ENCODE results near the gene LRRC2. TPM values are rescaled to one million over a fixed set of nuclear protein-coding genes. Genes with fewer than 3 reads are reported as not detected.

The LRRC2 gene
- total RNA-seq, 1 experiment from 2014 or later: 2.6 TPM

DNA sequence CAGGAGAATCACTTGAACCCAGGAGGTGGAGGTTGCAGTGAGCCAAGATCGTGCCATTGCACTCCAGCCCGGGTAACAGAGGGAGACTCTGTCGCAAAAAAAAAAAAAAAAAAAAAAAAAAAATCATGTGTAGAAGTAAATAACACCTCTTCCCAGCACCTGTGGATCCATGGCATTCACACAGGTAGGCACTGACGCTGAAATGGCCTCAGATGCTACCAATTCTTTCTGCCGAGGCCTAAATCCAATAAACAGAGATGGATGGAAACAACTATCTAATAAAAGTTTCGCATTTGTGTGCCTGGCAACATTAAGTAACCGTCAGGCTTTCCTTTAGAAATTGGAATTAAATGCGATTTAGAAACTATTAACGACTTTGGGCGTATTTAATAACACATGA is 10.3 kb upstream of the LRRC2 start:
- TF ChIP-seq, protein P1, sequence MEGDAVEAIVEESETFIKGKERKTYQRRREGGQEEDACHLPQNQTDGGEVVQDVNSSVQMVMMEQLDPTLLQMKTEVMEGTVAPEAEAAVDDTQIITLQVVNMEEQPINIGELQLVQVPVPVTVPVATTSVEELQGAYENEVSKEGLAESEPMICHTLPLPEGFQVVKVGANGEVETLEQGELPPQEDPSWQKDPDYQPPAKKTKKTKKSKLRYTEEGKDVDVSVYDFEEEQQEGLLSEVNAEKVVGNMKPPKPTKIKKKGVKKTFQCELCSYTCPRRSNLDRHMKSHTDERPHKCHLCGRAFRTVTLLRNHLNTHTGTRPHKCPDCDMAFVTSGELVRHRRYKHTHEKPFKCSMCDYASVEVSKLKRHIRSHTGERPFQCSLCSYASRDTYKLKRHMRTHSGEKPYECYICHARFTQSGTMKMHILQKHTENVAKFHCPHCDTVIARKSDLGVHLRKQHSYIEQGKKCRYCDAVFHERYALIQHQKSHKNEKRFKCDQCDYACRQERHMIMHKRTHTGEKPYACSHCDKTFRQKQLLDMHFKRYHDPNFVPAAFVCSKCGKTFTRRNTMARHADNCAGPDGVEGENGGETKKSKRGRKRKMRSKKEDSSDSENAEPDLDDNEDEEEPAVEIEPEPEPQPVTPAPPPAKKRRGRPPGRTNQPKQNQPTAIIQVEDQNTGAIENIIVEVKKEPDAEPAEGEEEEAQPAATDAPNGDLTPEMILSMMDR (conservative IDR thresholded peaks at IDR 0.05): no peak
- H3K18ac ChIP-seq (ENCODE audit: insufficient read length, low read depth, low read length): peak overlapping the region; percentile 85
- no peak overlapping the region for H2BK12ac ChIP-seq (ENCODE audit: insufficient read length, low read depth, low read length)
- no peak overlapping the region for H3K56ac ChIP-seq (ENCODE audit: insufficient read length, low read depth, low read length)
- Mint-ChIP-seq H3K4me1 (peaks cover 61 to 83% of the 10 kb centered on the region in 2 experiments), H3K27ac (peak overlapping the region; percentile 99), H3K9me3 (no peaks in the 10 kb centered on the region; a peak in 1 of 5 replicates), H3K4me3 (peak overlapping the region; percentile 90 to 92), H3K36me3 (ENCODE audit: insufficient read depth in 1 of 3, low read depth in 3 of 3) (peaks cover 29 to 36% (median 30%) of the 10 kb centered on the region in 3 experiments), H3K27me3 (ENCODE audit: low read depth) (no peaks in the 10 kb centered on the region)
- H3K23ac ChIP-seq (ENCODE audit: insufficient read length, low read depth, low read length): no peak overlapping the region
- no peak overlapping the region; the same call in 1 of the 2 replicates for H3K4ac ChIP-seq (ENCODE audit: low read depth, low read length)
- no peak for DNase-seq
- H3T11ph ChIP-seq (ENCODE audit: low read length): no peak overlapping the region
- H2AFZ ChIP-seq (ENCODE audit: low read length): no peak overlapping the region
- H2BK5ac ChIP-seq (ENCODE audit: insufficient read length, low read length): no peak overlapping the region
- no peaks in the 10 kb centered on the region for H4K20me1 ChIP-seq (ENCODE audit: control insufficient read depth, insufficient read depth, insufficient read length)
- H3K27me3 ChIP-seq (ENCODE audit: insufficient read depth, low read length): no peaks in the 10 kb centered on the region
- H4K91ac ChIP-seq (ENCODE audit: insufficient read length, low read depth, low read length): peak overlapping the region; percentile 19
- H2BK120ac ChIP-seq (ENCODE audit: low read depth, low read length, poor library complexity, severe bottlenecking): no peak overlapping the region
- H3K79me2 ChIP-seq (ENCODE audit: insufficient read depth, low read length): peaks cover 23% of the 10 kb centered on the region; the same call in 1 of the 2 replicates
- no peaks in the 10 kb centered on the region for H3K9me3 ChIP-seq (ENCODE audit: control insufficient read depth, low read depth, low read length)
- no peak overlapping the region for H3K14ac ChIP-seq (ENCODE audit: insufficient read depth, low read length)
- H3K79me1 ChIP-seq (ENCODE audit: insufficient read depth, low read depth, low read length, poor library complexity, severe bottlenecking): peaks cover 6% of the 10 kb centered on the region
- H3K4me1 ChIP-seq (ENCODE audit: insufficient read depth, low read length): peaks cover 18% of the 10 kb centered on the region
- no peak overlapping the region for H2BK15ac ChIP-seq (ENCODE audit: low read depth, low read length)
- H2BK20ac ChIP-seq (ENCODE audit: low read depth, low read length, poor library complexity, severe bottlenecking): no peak overlapping the region
- H3K4me2 ChIP-seq (ENCODE audit: insufficient read depth, insufficient read length, low read length): peak overlapping the region; percentile 84
- no peak overlapping the region for H4K5ac ChIP-seq (ENCODE audit: insufficient read length, low read depth, low read length)
- H3K23me2 ChIP-seq (ENCODE audit: insufficient read length, low read depth, low read length, poor library complexity, severe bottlenecking): peaks cover 27% of the 10 kb centered on the region
- peak overlapping the region; percentile 53 for H3K9ac ChIP-seq (ENCODE audit: extremely low read depth, insufficient read length, low read length)
- peak overlapping the region; percentile 96 for H3K27ac ChIP-seq (ENCODE audit: insufficient read length, low read depth, low read length)
- no CpG with 5 or more reads among the region's 10 CpGs for WGBS (ENCODE audit: extremely low coverage, insufficient read length, low lambda C conversion rate)
- H2AK5ac ChIP-seq (ENCODE audit: insufficient read length, low read length): no peak overlapping the region
- no peak overlapping the region for H4K8ac ChIP-seq (replicated peaks; ENCODE audit: insufficient read length, low read depth, low read length)
